Osteocyte (in vitro differentiated cells): ENCODE results near the gene MELTF. TPM values are rescaled to one million over a fixed set of nuclear protein-coding genes. Genes with fewer than 3 reads are reported as not detected.

ENCODE experiments used
- DNase-seq: peaks from one replicate; pipeline ENCODE4 v3.0.0; 2021; ENCODE audit warnings: mixed read lengths; ENCODE audit not compliant: unreplicated experiment; ENCODE audit errors: extremely low spot score
- H3K27ac Mint-ChIP-seq: one replicate; pipeline ENCODE4 v1.8.0; 2021; ENCODE audit warnings: mild to moderate bottlenecking, mixed read lengths; ENCODE audit not compliant: unreplicated experiment
- H3K27me3 Mint-ChIP-seq: one replicate; pipeline ENCODE4 v1.8.0; 2021; ENCODE audit warnings: mixed read lengths; ENCODE audit not compliant: unreplicated experiment
- H3K36me3 Mint-ChIP-seq: one replicate; pipeline ENCODE4 v1.8.0; 2021; ENCODE audit warnings: mixed read lengths; ENCODE audit not compliant: unreplicated experiment
- H3K4me1 Mint-ChIP-seq: one replicate; pipeline ENCODE4 v1.8.0; 2021; ENCODE audit warnings: mixed read lengths; ENCODE audit not compliant: unreplicated experiment
- H3K4me3 Mint-ChIP-seq: one replicate; pipeline ENCODE4 v1.8.0; 2021; ENCODE audit warnings: mild to moderate bottlenecking, moderate library complexity, mixed read lengths; ENCODE audit not compliant: unreplicated experiment
- H3K9me3 Mint-ChIP-seq: one replicate; pipeline ENCODE4 v1.8.0; 2021; ENCODE audit warnings: mixed read lengths; ENCODE audit not compliant: unreplicated experiment
- total RNA-seq: library from RNA; stranded (reverse); gene quantifications from 2 replicates; pipeline ENCODE4 v1.2.1, GENCODE V29; 2021
- TF ChIP-seq, protein P1 (sequence below): fragments of 200-600 bp; sonication (generic); IDR thresholded peaks from 2 replicates; pipeline ENCODE4 v1.5.0; 2021; ENCODE audit warnings: antibody characterized with exemption, mild to moderate bottlenecking, moderate library complexity

The MELTF gene
- total RNA-seq, 1 donor from 2014 or later = 1.4 TPM

- no peak for DNase-seq
- Mint-ChIP-seq H3K4me1 (peaks cover 12% of the 10 kb centered on the region), H3K27ac (no peak within 1 kb of the TSS), H3K4me3 (peak within 1 kb of the TSS; percentile 79), H3K9me3 (no peaks in the 10 kb centered on the region), H3K27me3 (no peaks in the 10 kb centered on the region), H3K36me3 (peaks cover 4% of the 10 kb centered on the region)
- TF ChIP-seq, protein P1, sequence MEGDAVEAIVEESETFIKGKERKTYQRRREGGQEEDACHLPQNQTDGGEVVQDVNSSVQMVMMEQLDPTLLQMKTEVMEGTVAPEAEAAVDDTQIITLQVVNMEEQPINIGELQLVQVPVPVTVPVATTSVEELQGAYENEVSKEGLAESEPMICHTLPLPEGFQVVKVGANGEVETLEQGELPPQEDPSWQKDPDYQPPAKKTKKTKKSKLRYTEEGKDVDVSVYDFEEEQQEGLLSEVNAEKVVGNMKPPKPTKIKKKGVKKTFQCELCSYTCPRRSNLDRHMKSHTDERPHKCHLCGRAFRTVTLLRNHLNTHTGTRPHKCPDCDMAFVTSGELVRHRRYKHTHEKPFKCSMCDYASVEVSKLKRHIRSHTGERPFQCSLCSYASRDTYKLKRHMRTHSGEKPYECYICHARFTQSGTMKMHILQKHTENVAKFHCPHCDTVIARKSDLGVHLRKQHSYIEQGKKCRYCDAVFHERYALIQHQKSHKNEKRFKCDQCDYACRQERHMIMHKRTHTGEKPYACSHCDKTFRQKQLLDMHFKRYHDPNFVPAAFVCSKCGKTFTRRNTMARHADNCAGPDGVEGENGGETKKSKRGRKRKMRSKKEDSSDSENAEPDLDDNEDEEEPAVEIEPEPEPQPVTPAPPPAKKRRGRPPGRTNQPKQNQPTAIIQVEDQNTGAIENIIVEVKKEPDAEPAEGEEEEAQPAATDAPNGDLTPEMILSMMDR = no peak
Observed at GRCh38 chr3:196968233-196969133, 61.1 kb downstream of the MELTF start, which contains the start of gene PIGZ. TSS of gene PIGZ (minus strand) at chr3:196968833. CDS start at chr3:196952031, 16,802 bp downstream.

GRCh38 chr3:196967412-196968232, 62.0 kb downstream of the MELTF start:
- peak overlapping the region; percentile 73 for H3K4me3 Mint-ChIP-seq
- H3K4me1 Mint-ChIP-seq = peaks cover 12% of the 10 kb centered on the region
- no peaks in the 10 kb centered on the region for H3K27me3 Mint-ChIP-seq
- TF ChIP-seq, protein P1 = no peak
- H3K36me3 Mint-ChIP-seq = peaks cover 4% of the 10 kb centered on the region
- no peaks in the 10 kb centered on the region for H3K9me3 Mint-ChIP-seq
- no peak for DNase-seq
- no peak overlapping the region for H3K27ac Mint-ChIP-seq

DNA sequence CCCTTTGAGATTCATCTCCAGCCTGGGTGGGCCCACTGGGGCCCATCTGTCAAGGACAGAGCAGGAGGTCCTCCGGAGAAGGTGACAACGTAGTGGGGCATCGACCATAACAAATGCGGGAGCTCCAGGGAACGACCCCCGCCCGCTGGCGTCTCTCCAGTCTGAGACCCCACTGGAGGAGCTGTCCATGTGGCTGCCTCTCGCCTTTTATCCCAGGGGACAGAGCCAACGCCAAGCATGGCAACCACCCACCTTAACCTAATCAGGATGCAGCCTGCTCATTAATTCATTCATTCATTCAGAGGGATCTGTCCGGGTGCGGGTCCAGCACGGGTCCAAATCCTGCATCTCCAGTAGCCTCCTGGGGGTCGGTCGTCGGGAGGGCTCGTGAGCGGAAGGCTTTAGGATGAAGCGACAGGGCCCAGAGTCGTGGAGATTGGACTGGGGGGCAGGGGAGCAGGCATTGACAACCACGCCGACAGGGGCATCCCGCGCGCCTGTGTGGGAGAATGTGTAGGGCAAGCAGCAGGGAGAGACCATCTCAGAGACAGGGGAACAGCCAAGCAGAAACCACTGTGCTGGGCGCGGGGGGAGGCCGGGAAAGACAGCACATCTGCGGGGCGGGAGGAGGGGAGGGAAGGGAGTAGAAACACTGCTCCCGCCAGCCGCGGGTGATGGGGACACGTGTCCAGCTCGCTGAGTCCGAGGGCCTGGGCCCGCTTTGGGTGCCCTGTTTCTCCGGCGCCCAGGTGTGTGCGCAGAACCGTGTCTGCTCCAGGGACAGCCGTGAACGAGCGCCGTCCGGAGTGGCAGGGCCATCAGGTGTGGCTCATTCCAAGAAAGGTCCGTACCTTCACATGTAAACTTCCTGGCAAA, 62.9 kb downstream of the MELTF start:
- TF ChIP-seq, protein P1 = no peak
- DNase-seq = no peak
- Mint-ChIP-seq H3K27ac (no peak overlapping the region), H3K9me3 (no peaks in the 10 kb centered on the region), H3K4me3 (no peak overlapping the region), H3K4me1 (peaks cover 12% of the 10 kb centered on the region), H3K36me3 (peaks cover 4% of the 10 kb centered on the region), H3K27me3 (no peaks in the 10 kb centered on the region)

DNA sequence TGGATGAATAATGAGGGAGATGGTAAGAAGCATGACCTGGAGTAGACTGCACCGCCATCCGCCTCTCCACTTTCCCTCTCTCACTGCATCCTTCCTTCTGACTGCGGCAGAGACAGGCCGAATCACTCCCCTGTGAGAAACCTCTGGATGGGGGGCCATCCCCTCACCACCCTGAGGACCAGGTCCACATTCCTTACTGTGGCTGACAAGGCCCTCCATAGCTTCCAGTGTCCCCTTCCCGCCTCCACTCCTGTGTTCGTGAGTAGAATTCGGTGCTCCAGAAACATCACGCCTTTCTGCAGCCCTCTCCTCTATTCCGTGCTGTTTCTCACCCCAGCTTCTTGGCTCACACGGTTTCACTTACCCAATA, 63.8 kb downstream of the MELTF start:
- Mint-ChIP-seq H3K27me3 (no peaks in the 10 kb centered on the region), H3K4me1 (peaks cover 12% of the 10 kb centered on the region), H3K36me3 (peaks cover 4% of the 10 kb centered on the region), H3K4me3 (no peak overlapping the region), H3K27ac (no peak overlapping the region), H3K9me3 (no peaks in the 10 kb centered on the region)
- TF ChIP-seq, protein P1 = no peak
- DNase-seq = no peak
